HepG2 (cell line): ENCODE measurements around the gene LAMB2. TPM values are rescaled to one million over a fixed set of nuclear protein-coding genes. Genes with fewer than 3 reads are reported as not detected.

ENCODE experiments used
- ARID3A ChIP-seq: IDR thresholded peaks from 2 replicates; pipeline ENCODE4 v1.6.1; 2012; ENCODE audit warnings: low read depth, low read length, improper control_type of control experiment
- ATF3 ChIP-seq: sonication (generic); formaldehyde crosslinking; IDR thresholded peaks from 2 replicates; pipeline ENCODE4 v1.4.0; 2020; ENCODE audit warnings: missing genetic modification reagents
- CC2D1A ChIP-seq: sonication (generic); formaldehyde crosslinking; IDR thresholded peaks from 2 replicates; pipeline ENCODE4 v1.8.1; 2023; ENCODE audit warnings: mild to moderate bottlenecking, missing genetic modification reagents
- CEBPG ChIP-seq: IDR thresholded peaks from 2 replicates; pipeline ENCODE4 v1.6.1; 2016
- CREB3 ChIP-seq: sonication (generic); formaldehyde crosslinking; IDR thresholded peaks from 2 replicates; pipeline ENCODE4 v1.5.0; 2020; ENCODE audit warnings: missing genetic modification reagents
- ESRRA ChIP-seq: sonication (generic); formaldehyde crosslinking; IDR thresholded peaks from 2 replicates; pipeline ENCODE4 v1.5.1; 2020; ENCODE audit warnings: mild to moderate bottlenecking, low read depth, missing genetic modification reagents
- MYPOP ChIP-seq: sonication (generic); formaldehyde crosslinking; IDR thresholded peaks from 2 replicates; pipeline ENCODE4 v1.8.1; 2023; ENCODE audit warnings: mild to moderate bottlenecking, moderate library complexity, missing genetic modification reagents
- NR3C1 ChIP-seq: sonication (generic); formaldehyde crosslinking; IDR thresholded peaks from 2 replicates; pipeline ENCODE4 v1.4.0; 2020; ENCODE audit warnings: missing genetic modification reagents
- NRL ChIP-seq: sonication (generic); formaldehyde crosslinking; IDR thresholded peaks from 2 replicates; pipeline ENCODE4 v1.5.0; 2020; ENCODE audit warnings: missing genetic modification reagents, mild to moderate bottlenecking, moderate library complexity, borderline replicate concordance
- RBAK ChIP-seq: sonication (generic); formaldehyde crosslinking; IDR thresholded peaks from 2 replicates; pipeline ENCODE4 v1.5.1; 2020; ENCODE audit warnings: mild to moderate bottlenecking, missing genetic modification reagents
- RNF2 ChIP-seq: fragments of 450-650 bp; conservative IDR thresholded peaks from 2 replicates; pipeline ENCODE4 v1.6.1; 2016; ENCODE audit warnings: low read depth
- SRF ChIP-seq: IDR thresholded peaks from 2 replicates; pipeline ENCODE4 v1.6.1; 2011; ENCODE audit warnings: mild to moderate bottlenecking, low read depth, low read length, moderate library complexity
- TARDBP ChIP-seq: sonication (generic); formaldehyde crosslinking; IDR thresholded peaks from 2 replicates; pipeline ENCODE4 v1.8.0; 2022; ENCODE audit warnings: mild to moderate bottlenecking, missing genetic modification reagents
- TEAD3 ChIP-seq: optimal IDR thresholded peaks from 2 replicates; pipeline ENCODE3; 2016; ENCODE audit warnings: borderline replicate concordance
- USF2 ChIP-seq, 2 experiments: sonication (generic) in 1 of 2; formaldehyde crosslinking in 1 of 2; IDR thresholded peaks; 2 replicates each; pipeline versions ENCODE4 v1.5.1 to v1.6.1; 2011 to 2020; ENCODE audit warnings: borderline replicate concordance in 1 of 2, low read depth in 1 of 2, low read length in 1 of 2, mild to moderate bottlenecking in 1 of 2, missing genetic modification reagents in 1 of 2, moderate library complexity in 1 of 2
- ZFP36L2 ChIP-seq: sonication (generic); formaldehyde crosslinking; IDR thresholded peaks from 2 replicates; pipeline ENCODE4 v1.4.0; 2020; ENCODE audit warnings: missing genetic modification reagents
- ZNF180 ChIP-seq: sonication (generic); formaldehyde crosslinking; IDR thresholded peaks from 2 replicates; pipeline ENCODE4 v1.4.0; 2020; ENCODE audit warnings: low read depth, missing genetic modification reagents, borderline replicate concordance
- ZNF280B ChIP-seq: sonication (generic); formaldehyde crosslinking; IDR thresholded peaks from 2 replicates; pipeline ENCODE4 v1.5.0; 2020; ENCODE audit warnings: missing genetic modification reagents, mild to moderate bottlenecking, borderline replicate concordance
- ZNF329 ChIP-seq: sonication (generic); formaldehyde crosslinking; IDR thresholded peaks from 2 replicates; pipeline ENCODE4 v1.9.0; 2021; ENCODE audit warnings: low read depth, mild to moderate bottlenecking, missing genetic modification reagents
- ZNF543 ChIP-seq: sonication (generic); formaldehyde crosslinking; IDR thresholded peaks from 2 replicates; pipeline ENCODE4 v1.4.0; 2020; ENCODE audit warnings: mild to moderate bottlenecking, missing genetic modification reagents
- ZNF678 ChIP-seq: sonication (generic); formaldehyde crosslinking; IDR thresholded peaks from 2 replicates; pipeline ENCODE4 v1.4.0; 2020; ENCODE audit warnings: mild to moderate bottlenecking, missing genetic modification reagents
- polyA plus RNA-seq, 8 experiments: library from polyadenylated mRNA; depleted of rRNA in 3 of 8; stranded (reverse) in 7 of 8; unstranded in 1 of 8; fragments of >200 nt; fragmentation: Illumina TruSeq in 4 of 8; extraction: Trizol in 4 of 8; gene quantifications; 2 replicates each; pipeline versions ENCODE4 v1.2.1 to v1.2.3, GENCODE V29; 2011 to 2016; ENCODE audit warnings: low read depth in 4 of 8, missing spikeins in 1 of 8, mixed read lengths in 1 of 8; ENCODE audit not compliant: insufficient read depth in 1 of 8
- total RNA-seq, 5 experiments: library from RNA; depleted of rRNA; stranded (reverse); fragments of >200 nt; fragmentation: Illumina TruSeq; extraction: Trizol; gene quantifications; 2 replicates each; pipeline ENCODE4 v1.2.3, GENCODE V29; 2016; ENCODE audit warnings: low read depth in 1 of 5

LAMB2 gene
- total and polyA plus RNA-seq, 2 of the 13 experiments (the other 11 are each of a cell fraction or from before 2014, with no cell fraction given) = 208 to 443 TPM

GRCh38 chr3:49165771-49166751 is 33.2 kb upstream of the LAMB2 start, which contains the start of gene CCDC71 (continued):
- TF ChIP-seq ARID3A (no peak), RNF2 (no peak), ZNF280B (CRISPR knock-in tag) (0 out of 2 replicates have a peak, but pooled peaks have one; percentile 37), NR3C1 (CRISPR knock-in tag) (no peak), USF2 (IDR thresholded peaks at IDR 0.05; ENCODE audit: low read depth, low read length) (no peak), USF2 (CRISPR knock-in tag; IDR thresholded peaks at IDR 0.05; ENCODE audit: borderline replicate concordance) (no peak), CC2D1A (CRISPR knock-in tag) (no peak), MYPOP (CRISPR knock-in tag) (no peak), CEBPG (CRISPR knock-in tag) (no peak), ZNF180 (no peak), ZFP36L2 (CRISPR knock-in tag) (no peak), ZNF329 (CRISPR knock-in tag) (no peak), CREB3 (CRISPR knock-in tag) (no peak), TARDBP (no peak), ZNF678 (CRISPR knock-in tag) (0 out of 2 replicates have a peak, but pooled peaks have one; percentile 56), ATF3 (CRISPR knock-in tag) (no peak), TEAD3 (CRISPR knock-in tag) (no peak), ESRRA (CRISPR knock-in tag) (0 out of 2 replicates have a peak, but pooled peaks have one; percentile 11), RBAK (CRISPR knock-in tag) (no peak), SRF (no peak), NRL (peak; percentile 61; the same call in 1 of the 2 replicates), ZNF543 (CRISPR knock-in tag) (no peak)
